Cerebellar nuclear complex (tissue), 1 donor: ENCODE results near the gene IL20RB.
"Not testable (repeated sequence)": the region's sequence is repeated elsewhere in the genome, so short reads cannot be mapped to it uniquely, and the experiment has no call there.

Experiments
- DNase-seq, 2 experiments: peaks; one replicate each; lab custom pipeline; 2025; lab: John Stamatoyannopoulos, UW

The IL20RB gene

GRCh38 chr3:136943436-136943835, 14.3 kb upstream of the IL20RB start:
- no peak for DNase-seq

GRCh38 chr3:136946978-136947377, 10.8 kb upstream of the IL20RB start:
- DNase-seq: no peak

- DNase-seq: no peak
Measured at GRCh38 chr3:136947477-136947876, 10.3 kb upstream of the IL20RB start.

GRCh38 chr3:136949146-136949545, 8.6 kb upstream of the IL20RB start:
- no peak for DNase-seq

- no peak for DNase-seq
Measured at GRCh38 chr3:136949708-136950107, 8.1 kb upstream of the IL20RB start.

- no peak for DNase-seq
Measured at GRCh38 chr3:136950623-136951022, 7.2 kb upstream of the IL20RB start.

GRCh38 chr3:136952292-136952691, 5.5 kb upstream of the IL20RB start:
- DNase-seq: no peak

GRCh38 chr3:136954251-136954650, 3.5 kb upstream of the IL20RB start:
- DNase-seq: no peak

GRCh38 chr3:136954980-136955780, 2.6 kb upstream of the IL20RB start:
- DNase-seq: no peak

GRCh38 chr3:136955813-136956212, 2.0 kb upstream of the IL20RB start:
- DNase-seq: no peak

- DNase-seq: no peak
Measured at GRCh38 chr3:136956971-136957370, 812 bp upstream of the IL20RB start.

- DNase-seq: no peak
Measured at GRCh38 chr3:136958939-136959338, 1.2 kb downstream of the IL20RB start.

- no peak for DNase-seq
Measured at GRCh38 chr3:136959599-136959998, 1.8 kb downstream of the IL20RB start.

GRCh38 chr3:136960838-136961836, 3.4 kb downstream of the IL20RB start:
- no peak for DNase-seq

- no peak for DNase-seq
Measured at GRCh38 chr3:136962927-136963326, 5.1 kb downstream of the IL20RB start.

GRCh38 chr3:136969539-136969938, 11.8 kb downstream of the IL20RB start:
- DNase-seq: not testable (repeated sequence)

- DNase-seq: no peak
Measured at GRCh38 chr3:136973352-136973751, 15.6 kb downstream of the IL20RB start.

- no peak for DNase-seq
Measured at GRCh38 chr3:136974670-136975069, 16.9 kb downstream of the IL20RB start.

- no peak for DNase-seq
Measured at GRCh38 chr3:136979204-136979603, 21.4 kb downstream of the IL20RB start.

GRCh38 chr3:136979684-136980083, 21.9 kb downstream of the IL20RB start:
- DNase-seq: no peak

GRCh38 chr3:136982033-136982432, 24.2 kb downstream of the IL20RB start:
- no peak for DNase-seq

- DNase-seq: no peak
Measured at GRCh38 chr3:136982520-136983138, 24.8 kb downstream of the IL20RB start.
